OCI-LY7 (cell line): Measurements from ENCODE around the gene CLEC20A. TPM values are rescaled to one million over a fixed set of nuclear protein-coding genes. Genes with fewer than 3 reads are reported as not detected.

Experiments used
- BruUV-seq: library from RNA; stranded (reverse); fragments of 400-500 nt; replicated peaks from 2 replicates; lab custom pipeline; 2021; lab: Mats Ljungman, UMichigan
- CTCF ChIA-PET: fragments of 300-600 bp; sonication (Branson Sonifier 250); formaldehyde crosslinking; loops from one replicate; lab custom pipeline; 2022; ENCODE audit warnings: antibody characterized with exemption; ENCODE audit not compliant: unreplicated experiment; lab: Charles Lee
- POLR2A ChIA-PET: fragments of 300-600 bp; sonication (Branson Sonifier 250); formaldehyde crosslinking; loops from one replicate; lab custom pipeline; 2022; ENCODE audit warnings: antibody characterized with exemption; lab: Charles Lee
- DNase-seq: peaks from one replicate; pipeline ENCODE4 v3.0.0-alpha.2; 2015; ENCODE audit warnings: low spot score
- H2AFZ ChIP-seq: fragments of 200-600 bp; sonication (generic), shearing (Covaris generic); 2 replicates; pipeline ENCODE4 v1.6.1; 2014; ENCODE audit warnings: mild to moderate bottlenecking, antibody characterized with exemption, low read length, moderate library complexity
- H3K27ac ChIP-seq: fragments of 200-600 bp; sonication (generic); 2 replicates; pipeline ENCODE4 v1.5.1; 2014; ENCODE audit warnings: mixed run types, low read depth, mild to moderate bottlenecking, moderate library complexity, low read length, inconsistent platforms; ENCODE audit not compliant: poor library complexity, severe bottlenecking
- H3K36me3 ChIP-seq: fragments of 200-600 bp; sonication (generic); 2 replicates; pipeline ENCODE4 v1.6.1; 2014; ENCODE audit warnings: mild to moderate bottlenecking, antibody characterized with exemption, low read length, moderate library complexity, mixed read lengths; ENCODE audit not compliant: insufficient read depth
- H3K4me1 ChIP-seq: fragments of 200-600 bp; sonication (generic); 2 replicates; pipeline ENCODE4 v1.5.1; 2014; ENCODE audit warnings: mild to moderate bottlenecking, low read length; ENCODE audit not compliant: insufficient read depth, poor library complexity, severe bottlenecking
- H3K4me2 ChIP-seq: fragments of 200-600 bp; sonication (generic); 2 replicates; pipeline ENCODE4 v1.6.1; 2014; ENCODE audit warnings: mild to moderate bottlenecking, low read length
- H3K4me3 ChIP-seq: fragments of 200-600 bp; sonication (generic); 2 replicates; pipeline ENCODE4 v1.5.1; 2014; ENCODE audit warnings: mild to moderate bottlenecking, low read depth, low read length; ENCODE audit not compliant: poor library complexity, severe bottlenecking
- H3K79me2 ChIP-seq: fragments of 200-600 bp; sonication (generic); 2 replicates; pipeline ENCODE4 v1.6.1; 2016; ENCODE audit warnings: low read depth, mild to moderate bottlenecking, low read length, moderate library complexity, mixed read lengths; ENCODE audit not compliant: insufficient read depth
- H3K9me2 ChIP-seq: fragments of 200-600 bp; sonication (generic); 2 replicates; pipeline ENCODE4 v1.6.1; 2016; ENCODE audit warnings: mild to moderate bottlenecking, low read length, mixed read lengths; ENCODE audit not compliant: insufficient read depth
- H3K9me3 ChIP-seq: fragments of 200-600 bp; sonication (generic); 2 replicates; pipeline ENCODE4 v1.6.1; 2014; ENCODE audit warnings: mild to moderate bottlenecking, mixed run types, low read length, mixed read lengths
- H4K20me1 ChIP-seq: fragments of 200-600 bp; sonication (generic); 2 replicates; pipeline ENCODE4 v1.6.1; 2014; ENCODE audit warnings: mild to moderate bottlenecking, antibody characterized with exemption, low read length, moderate library complexity, mixed read lengths; ENCODE audit not compliant: insufficient read depth
- EZH2phosphoT487 ChIP-seq: fragments of 200-600 bp; sonication (generic); IDR thresholded peaks from 2 replicates; pipeline ENCODE4 v1.6.1; 2018; ENCODE audit warnings: low read depth, borderline replicate concordance, mild to moderate bottlenecking, mixed run types, antibody characterized with exemption, low read length, moderate library complexity, mixed read lengths
- intact Hi-C: fragments of 100-400 bp; cut with micrococcal nuclease; formaldehyde crosslinking; loops from one replicate; pipeline ENCODE4 v1.10.0; 2022; ENCODE audit not compliant: unreplicated experiment
- small RNA-seq: library from RNA; depleted of rRNA; stranded (forward); fragments of <200 nt; gene quantifications from one replicate; pipeline ENCODE3, GENCODE V24; 2014
- total RNA-seq, 2 experiments: library from RNA; depleted of rRNA in 1 of 2; stranded (reverse); fragments of >200 nt in 1 of 2; shearing (Covaris generic) in 1 of 2; gene quantifications; 2 replicates each; pipeline ENCODE4 v1.2.3, GENCODE V29; 2014 to 2022
- TF ChIP-seq, protein P1 (sequence below): fragments of 200-600 bp; sonication (generic); conservative IDR thresholded peaks from 2 replicates; pipeline ENCODE4 v1.5.1; 2014; ENCODE audit warnings: mild to moderate bottlenecking, antibody characterized with exemption, low read length, moderate library complexity, mixed read lengths

Gene CLEC20A
- total RNA-seq, 2 experiments from 2014 or later: not detected

DNA sequence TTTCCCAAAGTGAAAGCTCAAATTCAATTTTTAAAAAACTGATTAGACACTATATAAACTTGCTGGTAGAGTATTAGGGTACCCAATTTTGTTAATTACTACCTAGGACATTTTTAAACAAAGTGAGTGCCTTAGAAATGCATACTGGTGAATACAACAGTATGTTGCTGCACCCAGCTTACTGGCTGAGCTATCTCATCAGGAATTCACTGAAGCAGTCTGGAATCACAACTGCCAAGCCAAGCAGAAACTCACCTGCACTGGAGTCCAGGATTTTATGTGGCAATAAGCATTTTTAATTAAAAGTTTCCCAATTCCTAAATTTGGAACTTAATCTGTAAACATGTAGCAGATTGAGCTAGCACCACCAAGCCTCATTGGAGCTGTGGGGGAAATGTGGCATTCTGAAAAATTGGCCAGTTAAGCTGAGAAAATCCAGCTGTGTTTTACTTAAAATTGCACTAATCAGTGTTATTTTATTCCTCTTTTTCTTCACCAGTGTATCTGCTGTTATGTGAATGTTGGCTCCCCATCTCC is 61.8 kb downstream of the CLEC20A start:
- intact Hi-C loops: no loop called here
- H3K9me3 ChIP-seq: no peaks in the 10 kb centered on the region
- no peak overlapping the region for H3K4me2 ChIP-seq
- ChIA-PET POLR2A (interaction anchor here (0.5 to 1.4 kb wide), 3 partner anchors 10 to 542 kb away, joined by 3 to 7 read pairs (median 3); no protein-coding TSS in a partner anchor), CTCF (no interaction called here)
- TF ChIP-seq EZH2phosphoT487: no peak
- TF ChIP-seq, protein P1, sequence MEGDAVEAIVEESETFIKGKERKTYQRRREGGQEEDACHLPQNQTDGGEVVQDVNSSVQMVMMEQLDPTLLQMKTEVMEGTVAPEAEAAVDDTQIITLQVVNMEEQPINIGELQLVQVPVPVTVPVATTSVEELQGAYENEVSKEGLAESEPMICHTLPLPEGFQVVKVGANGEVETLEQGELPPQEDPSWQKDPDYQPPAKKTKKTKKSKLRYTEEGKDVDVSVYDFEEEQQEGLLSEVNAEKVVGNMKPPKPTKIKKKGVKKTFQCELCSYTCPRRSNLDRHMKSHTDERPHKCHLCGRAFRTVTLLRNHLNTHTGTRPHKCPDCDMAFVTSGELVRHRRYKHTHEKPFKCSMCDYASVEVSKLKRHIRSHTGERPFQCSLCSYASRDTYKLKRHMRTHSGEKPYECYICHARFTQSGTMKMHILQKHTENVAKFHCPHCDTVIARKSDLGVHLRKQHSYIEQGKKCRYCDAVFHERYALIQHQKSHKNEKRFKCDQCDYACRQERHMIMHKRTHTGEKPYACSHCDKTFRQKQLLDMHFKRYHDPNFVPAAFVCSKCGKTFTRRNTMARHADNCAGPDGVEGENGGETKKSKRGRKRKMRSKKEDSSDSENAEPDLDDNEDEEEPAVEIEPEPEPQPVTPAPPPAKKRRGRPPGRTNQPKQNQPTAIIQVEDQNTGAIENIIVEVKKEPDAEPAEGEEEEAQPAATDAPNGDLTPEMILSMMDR: no peak
- no peaks in the 10 kb centered on the region for H4K20me1 ChIP-seq
- no peak for DNase-seq
- H3K36me3 ChIP-seq: no peaks in the 10 kb centered on the region
- H3K27ac ChIP-seq: no peak overlapping the region
- no peak overlapping the region for H2AFZ ChIP-seq
- no peak overlapping the region for H3K4me3 ChIP-seq
- no peaks in the 10 kb centered on the region for H3K79me2 ChIP-seq
- H3K4me1 ChIP-seq: no peaks in the 10 kb centered on the region
- no peaks in the 10 kb centered on the region for H3K9me2 ChIP-seq
- no TSS peak for BruUV-seq

DNA sequence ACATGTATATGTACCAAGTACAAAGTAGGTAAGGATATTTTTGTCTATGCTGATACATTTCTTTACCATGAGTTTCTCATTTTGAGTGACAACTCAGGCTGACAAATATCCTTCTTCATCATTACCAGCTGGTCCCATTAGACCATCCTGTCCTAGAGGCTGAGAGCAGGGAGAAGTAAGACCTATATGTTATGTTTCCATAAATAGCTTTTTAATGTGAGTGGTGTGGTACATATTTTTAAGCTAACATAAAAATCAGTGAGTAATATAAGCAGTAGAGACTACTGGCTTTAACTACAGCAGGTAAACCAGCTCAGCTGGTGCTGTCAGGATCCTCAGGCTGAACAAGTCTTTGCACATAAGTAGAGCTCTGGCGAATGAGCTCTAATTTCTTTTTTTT is 62.4 kb downstream of the CLEC20A start:
- no TSS peak for BruUV-seq
- POLR2A ChIA-PET: interaction anchor here (0.5 to 1.4 kb wide), 4 partner anchors 11 to 541 kb away, joined by 3 to 7 read pairs (median 3); no protein-coding TSS in a partner anchor
- no peaks in the 10 kb centered on the region for H3K9me2 ChIP-seq

More for the DNA sequence above, 62.4 kb downstream of the CLEC20A start:
- Histone ChIP-seq H3K4me3 (no peak overlapping the region), H3K27ac (no peak overlapping the region), H3K9me3 (no peaks in the 10 kb centered on the region), H2AFZ (no peak overlapping the region), H3K36me3 (no peaks in the 10 kb centered on the region), H3K4me2 (no peak overlapping the region), H4K20me1 (no peaks in the 10 kb centered on the region), H3K79me2 (no peaks in the 10 kb centered on the region), H3K4me1 (no peaks in the 10 kb centered on the region)
- no peak for DNase-seq
- TF ChIP-seq, protein P1: no peak
- TF ChIP-seq EZH2phosphoT487: no peak
- intact Hi-C loops: no loop called here
- CTCF ChIA-PET: no interaction called here

Small RNA genes lying within 50 kb of the gene (small RNA-seq; reads per million reads assigned to genes)
- gene RF00017: not detected

Other genes starting within 250 kb of the CLEC20A start
- 0.39 TPM in 1 of 2 replicates, not detected in the other for gene TEX35, start 16.1 kb upstream of the CLEC20A start, total RNA-seq (2014; rRNA removed; shearing (Covaris generic))
- not detected in 2 replicates for gene TEX35, start 16.1 kb upstream of the CLEC20A start, total RNA-seq (2022)
- gene RALGPS2, start 228.3 kb upstream of the CLEC20A start, total RNA-seq (2014; rRNA removed; shearing (Covaris generic)): 74.8 and 102 TPM in 2 replicates
- 91.6 and 94.5 TPM in 2 replicates for gene RALGPS2, start 228.3 kb upstream of the CLEC20A start, total RNA-seq (2022)